Osteoblast (primary cell): ENCODE data around the gene GSK3A. TPM values are rescaled to one million over a fixed set of nuclear protein-coding genes. Genes with fewer than 3 reads are reported as not detected.

Source experiments
- DNase-seq: peaks from one replicate; pipeline ENCODE4 v3.0.0; 2011; ENCODE audit warnings: low spot score, mixed read lengths; ENCODE audit not compliant: insufficient read length; ENCODE audit errors: missing footprints
- H2AFZ ChIP-seq: 2 replicates; pipeline ENCODE4 v1.6.0; 2011; ENCODE audit warnings: mild to moderate bottlenecking, low read length
- H3K27ac ChIP-seq: 2 replicates; pipeline ENCODE4 v1.5.1; 2011; ENCODE audit warnings: mild to moderate bottlenecking, low read depth, low read length, moderate library complexity
- H3K27me3 ChIP-seq: 2 replicates; pipeline ENCODE4 v1.6.0; 2012; ENCODE audit warnings: mild to moderate bottlenecking, control low read depth, inconsistent platforms, low read length, moderate library complexity; ENCODE audit not compliant: insufficient read depth
- H3K36me3 ChIP-seq: 2 replicates; pipeline ENCODE4 v1.5.1; 2011; ENCODE audit warnings: mild to moderate bottlenecking, low read length, control low read depth, moderate library complexity; ENCODE audit not compliant: insufficient read depth
- H3K4me1 ChIP-seq: 2 replicates; pipeline ENCODE4 v1.5.1; 2011; ENCODE audit warnings: mild to moderate bottlenecking, low read length, control low read depth, moderate library complexity; ENCODE audit not compliant: insufficient read depth
- H3K4me2 ChIP-seq: 2 replicates; pipeline ENCODE4 v1.6.0; 2011; ENCODE audit warnings: mild to moderate bottlenecking, low read length; ENCODE audit not compliant: insufficient read depth
- H3K4me3 ChIP-seq: fragments of 200-600 bp; sonication (generic); 3 replicates; pipeline ENCODE4 v1.5.1; 2012; ENCODE audit warnings: mild to moderate bottlenecking, low read length, inconsistent platforms; ENCODE audit not compliant: insufficient read depth
- H3K79me2 ChIP-seq: 2 replicates; pipeline ENCODE4 v1.6.0; 2012; ENCODE audit warnings: mild to moderate bottlenecking, low read length, control low read depth, inconsistent platforms; ENCODE audit not compliant: insufficient read depth
- H3K9me3 ChIP-seq: 2 replicates; pipeline ENCODE4 v1.5.1; 2011; ENCODE audit warnings: low read depth, low read length, control low read depth
- H4K20me1 ChIP-seq: 2 replicates; pipeline ENCODE4 v1.6.0; 2012; ENCODE audit warnings: mild to moderate bottlenecking, low read length, control low read depth; ENCODE audit not compliant: insufficient read depth
- total RNA-seq: library from RNA; depleted of rRNA; stranded (reverse); fragments of >200 nt; gene quantifications from 2 replicates; pipeline ENCODE4 v1.2.3, GENCODE V29; 2012
- TF ChIP-seq, protein P1 (sequence below): IDR thresholded peaks from 2 replicates; pipeline ENCODE4 v1.5.1; 2011; ENCODE audit warnings: mild to moderate bottlenecking, low read depth, low read length, moderate library complexity; ENCODE audit errors: extremely low read depth

The GSK3A gene
- total RNA-seq, 1 donor: 18.1 TPM

DNA sequence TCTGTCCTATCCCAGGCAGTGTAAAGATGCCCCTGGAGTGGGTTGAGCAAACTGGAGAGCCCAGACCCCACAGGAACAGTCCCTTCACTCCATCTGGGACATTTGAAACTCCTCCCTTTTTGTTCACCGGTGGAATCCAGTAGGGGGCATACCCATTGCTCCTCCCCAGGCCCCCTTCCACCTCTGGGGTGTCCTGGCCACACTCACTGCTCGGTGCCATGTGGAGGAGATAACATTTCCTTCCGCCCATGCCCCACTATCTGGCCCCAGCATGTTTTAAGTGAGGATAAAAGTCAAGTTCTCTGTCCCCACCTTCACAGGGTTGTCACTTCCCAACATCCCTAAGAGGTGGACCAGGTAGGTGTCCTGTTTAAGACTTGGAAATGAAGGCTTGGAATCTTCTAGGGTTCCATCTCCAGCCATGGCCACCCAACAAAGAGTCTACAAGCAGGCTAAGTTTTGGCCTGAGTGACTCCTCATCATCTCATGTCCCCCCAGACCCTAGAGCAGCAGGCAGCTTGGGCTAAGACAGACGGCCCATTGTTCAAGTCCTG, 13.0 kb downstream of the GSK3A start:
- Histone ChIP-seq H3K4me3 (no peak overlapping the region), H3K27me3 (no peaks in the 10 kb centered on the region), H3K4me1 (peaks cover 4% of the 10 kb centered on the region), H3K4me2 (no peak overlapping the region), H3K9me3 (no peaks in the 10 kb centered on the region), H2AFZ (no peak overlapping the region), H4K20me1 (peaks cover 48% of the 10 kb centered on the region), H3K36me3 (peaks cover 83% of the 10 kb centered on the region), H3K27ac (peak overlapping the region; percentile 28), H3K79me2 (peaks cover 64% of the 10 kb centered on the region)
- TF ChIP-seq, protein P1, sequence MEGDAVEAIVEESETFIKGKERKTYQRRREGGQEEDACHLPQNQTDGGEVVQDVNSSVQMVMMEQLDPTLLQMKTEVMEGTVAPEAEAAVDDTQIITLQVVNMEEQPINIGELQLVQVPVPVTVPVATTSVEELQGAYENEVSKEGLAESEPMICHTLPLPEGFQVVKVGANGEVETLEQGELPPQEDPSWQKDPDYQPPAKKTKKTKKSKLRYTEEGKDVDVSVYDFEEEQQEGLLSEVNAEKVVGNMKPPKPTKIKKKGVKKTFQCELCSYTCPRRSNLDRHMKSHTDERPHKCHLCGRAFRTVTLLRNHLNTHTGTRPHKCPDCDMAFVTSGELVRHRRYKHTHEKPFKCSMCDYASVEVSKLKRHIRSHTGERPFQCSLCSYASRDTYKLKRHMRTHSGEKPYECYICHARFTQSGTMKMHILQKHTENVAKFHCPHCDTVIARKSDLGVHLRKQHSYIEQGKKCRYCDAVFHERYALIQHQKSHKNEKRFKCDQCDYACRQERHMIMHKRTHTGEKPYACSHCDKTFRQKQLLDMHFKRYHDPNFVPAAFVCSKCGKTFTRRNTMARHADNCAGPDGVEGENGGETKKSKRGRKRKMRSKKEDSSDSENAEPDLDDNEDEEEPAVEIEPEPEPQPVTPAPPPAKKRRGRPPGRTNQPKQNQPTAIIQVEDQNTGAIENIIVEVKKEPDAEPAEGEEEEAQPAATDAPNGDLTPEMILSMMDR: no peak
- DNase-seq: peak; percentile 57

GRCh38 chr19:42228641-42229040, 13.8 kb downstream of the GSK3A start:
- H3K4me3 ChIP-seq: no peak overlapping the region
- TF ChIP-seq, protein P1: no peak
- H3K27me3 ChIP-seq: no peaks in the 10 kb centered on the region
- no peaks in the 10 kb centered on the region for H3K9me3 ChIP-seq
- H4K20me1 ChIP-seq: peaks cover 45% of the 10 kb centered on the region
- peak; percentile 73 for DNase-seq
- H3K79me2 ChIP-seq: peaks cover 61% of the 10 kb centered on the region
- H3K36me3 ChIP-seq: peaks cover 81% of the 10 kb centered on the region
- no peak overlapping the region for H3K27ac ChIP-seq
- no peak overlapping the region for H3K4me2 ChIP-seq
- H2AFZ ChIP-seq: no peak overlapping the region
- H3K4me1 ChIP-seq: peaks cover 4% of the 10 kb centered on the region

- Histone ChIP-seq H3K36me3 (peaks cover 71% of the 10 kb centered on the region), H3K4me1 (peaks cover 4% of the 10 kb centered on the region), H3K4me3 (no peak overlapping the region), H4K20me1 (peaks cover 42% of the 10 kb centered on the region), H3K79me2 (peaks cover 71% of the 10 kb centered on the region), H3K27ac (no peak overlapping the region), H2AFZ (no peak overlapping the region), H3K4me2 (no peak overlapping the region), H3K9me3 (no peaks in the 10 kb centered on the region), H3K27me3 (no peaks in the 10 kb centered on the region)
- TF ChIP-seq, protein P1: no peak
- DNase-seq: peak; percentile 88
These were observed 15.5 kb downstream of the GSK3A start for GRCh38 chr19:42226886-42227285.

- H3K36me3 ChIP-seq: peaks cover 64% of the 10 kb centered on the region
- DNase-seq: peak; percentile 49
- H3K79me2 ChIP-seq: peaks cover 81% of the 10 kb centered on the region
- H3K4me2 ChIP-seq: no peak overlapping the region
- no peaks in the 10 kb centered on the region for H3K9me3 ChIP-seq
- no peak overlapping the region for H3K4me3 ChIP-seq
- TF ChIP-seq, protein P1: no peak
- H3K27ac ChIP-seq: no peak overlapping the region
- H3K4me1 ChIP-seq: peaks cover 14% of the 10 kb centered on the region
- H4K20me1 ChIP-seq: peaks cover 40% of the 10 kb centered on the region
- no peak overlapping the region for H2AFZ ChIP-seq
- H3K27me3 ChIP-seq: no peaks in the 10 kb centered on the region
These were observed 16.6 kb downstream of the GSK3A start for GRCh38 chr19:42225718-42226292.
